Ascending aorta (tissue), 2 donors: Measurements from ENCODE around the gene CYFIP2. TPM values are rescaled to one million over a fixed set of nuclear protein-coding genes. Genes with fewer than 3 reads are reported as not detected.

Source experiments
- DNase-seq, 2 donors: peaks; one replicate each; pipeline ENCODE4 v3.0.0-alpha.2; 2019; ENCODE audit warnings: low spot score in 2 of 2
- H3K27ac ChIP-seq, 2 donors: fragments of 200-600 bp; sonication (generic); one replicate each; pipeline ENCODE4 v1.5.1; 2016 to 2017; ENCODE audit warnings: mild to moderate bottlenecking in 1 of 2
- H3K27me3 ChIP-seq: fragments of 200-600 bp; sonication (generic); one replicate; pipeline ENCODE4 v1.5.1; 2017
- H3K36me3 ChIP-seq, 2 donors: fragments of 200-600 bp; sonication (generic); one replicate each; pipeline ENCODE4 v1.5.1; 2016
- H3K4me1 ChIP-seq, 2 donors: fragments of 200-600 bp; sonication (generic); one replicate each; pipeline ENCODE4 v1.5.1; 2016 to 2017; ENCODE audit warnings: mild to moderate bottlenecking in 1 of 2
- H3K4me3 ChIP-seq, 2 donors: fragments of 200-600 bp; sonication (generic); one replicate each; pipeline ENCODE4 v1.5.1; 2016 to 2017; ENCODE audit warnings: mild to moderate bottlenecking in 1 of 2
- H3K9me3 ChIP-seq, 2 donors: fragments of 200-600 bp; sonication (generic); one replicate each; pipeline ENCODE4 v1.5.1; 2016
- CTCF ChIP-seq, 3 experiments: fragments of 200-600 bp in 2 of 3; fragments of 450-650 bp in 1 of 3; sonication (generic) in 2 of 3; IDR thresholded peaks; one replicate each; pipeline ENCODE4 v1.5.1; 2016 to 2019; ENCODE audit warnings: antibody characterized with exemption in 3 of 3, mild to moderate bottlenecking in 1 of 3, moderate library complexity in 1 of 3
- intact Hi-C: fragments of 100-400 bp; cut with DNase I; formaldehyde crosslinking; loops from one replicate; pipeline ENCODE4 v1.15.1; 2023
- total RNA-seq: library from RNA; depleted of rRNA; stranded (reverse); fragments of >200 nt; gene quantifications from one replicate; pipeline ENCODE4 v1.1.0, GENCODE V29; 2016

CYFIP2 gene
- total RNA-seq, 1 donor from 2014 or later, result 78.1 TPM

- Histone ChIP-seq H3K36me3 (peaks cover 0 to 23% of the 10 kb centered on the region in 2 donors), H3K27me3 (no peaks in the 10 kb centered on the region), H3K27ac (no peak overlapping the region), H3K4me1 (no peaks in the 10 kb centered on the region), H3K9me3 (peaks cover 0 to 3% of the 10 kb centered on the region in 2 donors), H3K4me3 (no peak overlapping the region)
- intact Hi-C loops, result no loop called here
- peak; percentile 14 to 43 (median 26) for TF ChIP-seq CTCF (IDR thresholded peaks at IDR 0.05)
- DNase-seq, result peak in 1 of 2 donors; percentile 47
Observed at GRCh38 chr5:157342822-157343402, 77.0 kb downstream of the CYFIP2 start.

- intact Hi-C loops, result no loop called here
- Histone ChIP-seq H3K27ac (no peak overlapping the region), H3K4me3 (no peak overlapping the region), H3K4me1 (no peaks in the 10 kb centered on the region), H3K9me3 (peaks cover 0 to 3% of the 10 kb centered on the region in 2 donors), H3K36me3 (peaks cover 0 to 19% of the 10 kb centered on the region in 2 donors), H3K27me3 (no peaks in the 10 kb centered on the region)
- TF ChIP-seq CTCF (IDR thresholded peaks at IDR 0.05), result no peak
- peak in 1 of 2 donors; percentile 39 for DNase-seq
Observed at GRCh38 chr5:157343842-157344790, 78.2 kb downstream of the CYFIP2 start.

GRCh38 chr5:157345067-157345466 is 79.1 kb downstream of the CYFIP2 start:
- peaks cover 0 to 12% of the 10 kb centered on the region in 2 donors for H3K36me3 ChIP-seq
- H3K27me3 ChIP-seq, result no peaks in the 10 kb centered on the region
- no peak for DNase-seq
- H3K4me3 ChIP-seq, result no peak overlapping the region
- H3K4me1 ChIP-seq, result no peaks in the 10 kb centered on the region
- intact Hi-C loops, result no loop called here
- H3K27ac ChIP-seq, result no peak overlapping the region
- peaks cover 0 to 3% of the 10 kb centered on the region in 2 donors for H3K9me3 ChIP-seq
- TF ChIP-seq CTCF (IDR thresholded peaks at IDR 0.05), result no peak

GRCh38 chr5:157345485-157345884 is 79.6 kb downstream of the CYFIP2 start:
- Histone ChIP-seq H3K9me3 (peaks cover 0 to under 1% of the 10 kb centered on the region in 2 donors), H3K27me3 (no peaks in the 10 kb centered on the region), H3K27ac (no peak overlapping the region), H3K36me3 (peaks cover 0 to 9% of the 10 kb centered on the region in 2 donors), H3K4me1 (no peaks in the 10 kb centered on the region), H3K4me3 (no peak overlapping the region)
- intact Hi-C loops, result no loop called here
- no peak for TF ChIP-seq CTCF (IDR thresholded peaks at IDR 0.05)
- peak in 1 of 2 donors; percentile 30 for DNase-seq

GRCh38 chr5:157347301-157348048 is 81.6 kb downstream of the CYFIP2 start:
- DNase-seq, result peak in 1 of 2 donors; percentile 47
- Histone ChIP-seq H3K27me3 (no peaks in the 10 kb centered on the region), H3K4me1 (no peaks in the 10 kb centered on the region), H3K27ac (no peak overlapping the region), H3K4me3 (no peak overlapping the region), H3K36me3 (no peaks in the 10 kb centered on the region), H3K9me3 (no peaks in the 10 kb centered on the region)
- intact Hi-C loops, result no loop called here
- TF ChIP-seq CTCF (IDR thresholded peaks at IDR 0.05), result no peak
